ENCODE results near the gene SESTD1.
"Not testable (repeated sequence)": the region's sequence is repeated elsewhere in the genome, so short reads cannot be mapped to it uniquely, and the experiment has no call there.

SESTD1 gene

GRCh38 chr2:179226203-179226960, 38.2 kb downstream of the SESTD1 start:
- H3K9me3 ChIP-seq = no peaks in the 10 kb centered on the region
- H3K36me3 ChIP-seq = no peaks in the 10 kb centered on the region
- peaks cover 0 to 88% (median 17%) of the 10 kb centered on the region in 4 donors for H3K4me1 ChIP-seq
- intact Hi-C loops (cut with DNase I; ENCODE audit: low total_unique reads) = no loop called here
- no peaks in the 10 kb centered on the region for H3K27me3 ChIP-seq
- no peak overlapping the region for H3K27ac ChIP-seq
- TF ChIP-seq, protein P1, sequence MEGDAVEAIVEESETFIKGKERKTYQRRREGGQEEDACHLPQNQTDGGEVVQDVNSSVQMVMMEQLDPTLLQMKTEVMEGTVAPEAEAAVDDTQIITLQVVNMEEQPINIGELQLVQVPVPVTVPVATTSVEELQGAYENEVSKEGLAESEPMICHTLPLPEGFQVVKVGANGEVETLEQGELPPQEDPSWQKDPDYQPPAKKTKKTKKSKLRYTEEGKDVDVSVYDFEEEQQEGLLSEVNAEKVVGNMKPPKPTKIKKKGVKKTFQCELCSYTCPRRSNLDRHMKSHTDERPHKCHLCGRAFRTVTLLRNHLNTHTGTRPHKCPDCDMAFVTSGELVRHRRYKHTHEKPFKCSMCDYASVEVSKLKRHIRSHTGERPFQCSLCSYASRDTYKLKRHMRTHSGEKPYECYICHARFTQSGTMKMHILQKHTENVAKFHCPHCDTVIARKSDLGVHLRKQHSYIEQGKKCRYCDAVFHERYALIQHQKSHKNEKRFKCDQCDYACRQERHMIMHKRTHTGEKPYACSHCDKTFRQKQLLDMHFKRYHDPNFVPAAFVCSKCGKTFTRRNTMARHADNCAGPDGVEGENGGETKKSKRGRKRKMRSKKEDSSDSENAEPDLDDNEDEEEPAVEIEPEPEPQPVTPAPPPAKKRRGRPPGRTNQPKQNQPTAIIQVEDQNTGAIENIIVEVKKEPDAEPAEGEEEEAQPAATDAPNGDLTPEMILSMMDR (IDR thresholded peaks at IDR 0.05) = no peak
- no peak overlapping the region for H3K4me3 ChIP-seq
- no peak for DNase-seq

DNA sequence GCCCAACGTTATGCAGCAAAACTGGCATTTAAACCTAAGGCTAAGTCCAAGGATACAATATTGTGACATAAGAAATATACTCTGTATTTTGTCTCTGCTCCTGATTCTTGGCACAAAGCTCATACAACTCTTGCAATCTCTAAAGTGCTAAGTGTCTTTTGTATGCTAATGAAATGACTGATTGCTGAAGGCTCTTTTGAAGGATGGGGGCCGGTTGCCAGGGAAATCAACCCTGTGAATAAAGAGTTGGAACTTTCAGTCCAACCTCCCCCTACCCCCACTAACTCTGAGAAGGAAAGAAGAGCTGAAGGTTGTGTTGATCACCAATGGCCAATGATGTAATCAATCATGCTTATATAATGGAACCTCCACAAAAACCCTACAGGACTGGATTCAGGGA, 40.3 kb downstream of the SESTD1 start:
- intact Hi-C loops (cut with DNase I; ENCODE audit: low total_unique reads) = no loop called here
- H3K9me3 ChIP-seq = no peaks in the 10 kb centered on the region
- H3K4me3 ChIP-seq = no peak overlapping the region
- no peak overlapping the region for H3K27ac ChIP-seq
- DNase-seq = no peak
- no peaks in the 10 kb centered on the region for H3K36me3 ChIP-seq
- H3K4me1 ChIP-seq = peaks cover 0 to 87% (median 19%) of the 10 kb centered on the region in 4 donors
- TF ChIP-seq, protein P1 (IDR thresholded peaks at IDR 0.05) = no peak
- no peaks in the 10 kb centered on the region for H3K27me3 ChIP-seq

- H3K36me3 ChIP-seq = no peaks in the 10 kb centered on the region
- H3K9me3 ChIP-seq = no peaks in the 10 kb centered on the region
- intact Hi-C loops (cut with DNase I; ENCODE audit: low total_unique reads) = no loop called here
- TF ChIP-seq, protein P1 (IDR thresholded peaks at IDR 0.05) = no peak
- peaks cover 0 to 85% (median 25%) of the 10 kb centered on the region in 4 donors for H3K4me1 ChIP-seq
- H3K4me3 ChIP-seq = no peak overlapping the region
- H3K27ac ChIP-seq = no peak overlapping the region
- DNase-seq = no peak
- H3K27me3 ChIP-seq = no peaks in the 10 kb centered on the region
Observed at GRCh38 chr2:179222076-179222475, 42.6 kb downstream of the SESTD1 start.

- intact Hi-C loops (cut with DNase I; ENCODE audit: low total_unique reads) = no loop called here
Observed at GRCh38 chr2:179218848-179219594, 45.6 kb downstream of the SESTD1 start.

DNA sequence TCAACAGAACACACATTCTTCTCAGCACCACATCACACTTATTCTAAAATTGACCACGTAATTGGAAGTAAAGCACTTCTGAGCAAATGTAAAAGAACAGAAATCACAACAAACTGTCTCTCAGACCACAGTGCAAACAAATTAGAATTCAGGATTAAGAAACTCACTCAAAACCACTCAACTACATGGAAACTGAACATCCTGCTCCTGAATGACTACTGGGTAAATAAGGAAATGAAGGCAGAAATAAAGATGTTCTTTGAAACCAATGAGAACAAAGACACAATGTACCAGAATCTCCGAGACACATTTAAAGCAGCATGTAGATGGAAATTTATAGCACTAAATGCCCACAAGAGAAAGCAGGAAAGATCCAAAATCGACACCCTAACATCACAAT, 50.0 kb downstream of the SESTD1 start:
- H3K4me3 ChIP-seq; H3K36me3 ChIP-seq; intact Hi-C loops (cut with DNase I; ENCODE audit: low total_unique reads); H3K9me3 ChIP-seq; DNase-seq; H3K27me3 ChIP-seq; H3K27ac ChIP-seq: not testable (repeated sequence)
- peaks cover 0 to 19% (median 6%) of the 10 kb centered on the region in 4 donors for H3K4me1 ChIP-seq

More at GRCh38 chr2:179218848-179219594, 45.6 kb downstream of the SESTD1 start:
- DNase-seq = peak; percentile 86 to 88
- TF ChIP-seq, protein P1 (IDR thresholded peaks at IDR 0.05) = peak; percentile 72 to 82
- H3K27me3 ChIP-seq = no peaks in the 10 kb centered on the region
- peaks cover 0 to 58% (median 14%) of the 10 kb centered on the region in 4 donors for H3K4me1 ChIP-seq
- H3K9me3 ChIP-seq = no peaks in the 10 kb centered on the region
- H3K4me3 ChIP-seq = no peak overlapping the region
- no peaks in the 10 kb centered on the region for H3K36me3 ChIP-seq
- peak overlapping the region in 1 of 2 donors; percentile 16 for H3K27ac ChIP-seq

GRCh38 chr2:179211355-179211754, 53.3 kb downstream of the SESTD1 start:
- intact Hi-C loops (cut with DNase I; ENCODE audit: low total_unique reads) = no loop called here
- no peak for DNase-seq
- no peaks in the 10 kb centered on the region for H3K4me1 ChIP-seq
- H3K27ac ChIP-seq = no peak overlapping the region
- H3K9me3 ChIP-seq = no peaks in the 10 kb centered on the region
- H3K36me3 ChIP-seq = no peaks in the 10 kb centered on the region
- no peak overlapping the region for H3K4me3 ChIP-seq
- TF ChIP-seq, protein P1 (IDR thresholded peaks at IDR 0.05) = no peak
- H3K27me3 ChIP-seq = no peaks in the 10 kb centered on the region

DNA sequence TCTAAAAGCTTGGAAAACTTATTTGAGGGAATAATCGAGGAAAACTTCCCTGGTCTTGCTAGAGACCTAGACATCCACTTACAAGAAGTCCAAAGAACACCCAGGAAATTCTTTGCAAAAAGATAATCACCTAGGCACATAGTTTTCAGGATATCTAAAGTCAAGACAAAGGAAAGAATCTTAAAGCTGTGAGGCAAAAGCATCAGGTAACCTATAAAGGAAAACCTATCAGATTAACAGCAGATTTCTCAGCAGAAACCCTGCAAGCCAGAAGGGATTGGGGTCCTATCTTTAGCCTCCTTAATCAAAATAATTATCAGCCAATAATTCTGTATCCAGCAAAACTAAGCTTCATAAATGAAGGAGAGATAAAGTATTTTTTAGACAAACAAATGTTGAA, 56.4 kb downstream of the SESTD1 start:
- H3K36me3 ChIP-seq; intact Hi-C loops (cut with DNase I; ENCODE audit: low total_unique reads); H3K9me3 ChIP-seq; H3K27me3 ChIP-seq; DNase-seq; H3K4me3 ChIP-seq; H3K27ac ChIP-seq: not testable (repeated sequence)
- H3K4me1 ChIP-seq = peaks cover 0 to 22% (median 1%) of the 10 kb centered on the region in 4 donors

All from tibial artery (tissue), 4 donors.